Measurements from ENCODE around the gene ZNF143.
"Not testable (repeated sequence)": the region's sequence is repeated elsewhere in the genome, so short reads cannot be mapped to it uniquely, and the experiment has no call there.

The ZNF143 gene

DNA sequence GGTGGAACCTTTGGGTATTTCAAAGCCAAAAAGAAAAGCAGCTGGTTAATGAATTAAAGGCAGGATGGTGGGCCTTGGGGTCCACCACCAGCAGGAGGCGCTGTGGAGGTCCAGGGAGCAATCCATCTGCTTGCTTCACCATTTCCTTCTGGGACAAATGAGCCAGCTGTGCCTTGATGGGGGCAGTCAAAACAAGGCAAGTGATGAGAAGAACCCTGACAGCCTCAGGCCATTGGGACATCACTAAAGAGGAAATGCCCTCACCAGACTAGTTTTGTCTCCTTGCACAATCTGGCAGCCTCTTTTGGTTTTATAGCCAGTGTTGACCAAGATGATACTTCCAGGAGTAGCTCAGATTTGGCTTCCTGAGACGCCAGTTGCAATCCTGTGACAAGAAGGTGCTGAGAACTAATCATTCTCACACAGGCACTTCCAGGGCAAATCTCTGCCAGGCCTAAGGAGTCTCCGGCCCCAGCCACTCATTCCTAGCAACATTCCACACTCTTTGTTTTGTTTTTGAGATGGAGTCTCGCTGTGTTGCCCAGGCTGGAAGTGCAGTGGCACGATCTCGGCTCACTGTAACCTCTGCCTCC, 74.5 kb downstream of the ZNF143 start:
- no peaks in the 10 kb centered on the region for H3K9me3 Mint-ChIP-seq
- CTCF ChIA-PET, result interaction anchor here (0.6 to 8.0 kb wide), 28 partner anchors 10 to 773 kb away, joined by 3 to 106 read pairs (median 5); partner anchors contain the start of gene WEE1
- H3K27ac Mint-ChIP-seq, result no peak overlapping the region
- H3K36me3 Mint-ChIP-seq, result no peaks in the 10 kb centered on the region
- no peaks in the 10 kb centered on the region for H3K27me3 Mint-ChIP-seq
- peak; percentile 84 for DNase-seq
- peaks cover 3% of the 10 kb centered on the region for H3K4me1 Mint-ChIP-seq
- no peak overlapping the region for H3K4me3 Mint-ChIP-seq

DNA sequence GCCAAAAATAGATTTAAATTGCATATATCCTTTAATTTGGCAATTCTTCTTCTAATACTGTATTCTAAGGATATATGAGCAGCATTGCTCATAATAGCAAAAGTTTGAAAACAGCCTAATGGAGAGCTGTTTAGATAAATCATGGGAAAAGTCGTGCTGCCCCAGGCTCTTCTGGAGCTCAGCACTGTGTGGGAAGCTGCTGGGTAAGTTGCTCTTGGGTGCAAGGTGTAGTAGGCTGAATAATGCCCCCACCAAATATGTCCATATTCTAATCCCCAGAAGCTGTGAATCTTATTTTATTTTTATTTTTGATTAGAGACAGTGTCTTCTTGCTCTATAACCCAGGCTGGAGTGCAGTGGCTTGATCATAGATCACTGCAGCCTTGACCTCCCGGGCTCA, 77.7 kb downstream of the ZNF143 start:
- Mint-ChIP-seq H3K27me3 (no peaks in the 10 kb centered on the region), H3K36me3 (no peaks in the 10 kb centered on the region), H3K9me3 (no peaks in the 10 kb centered on the region), H3K4me3 (no peak overlapping the region), H3K27ac (no peak overlapping the region), H3K4me1 (peaks cover 3% of the 10 kb centered on the region)
- no peak for DNase-seq
- CTCF ChIA-PET, result interaction anchor here (0.6 to 8.0 kb wide), 4 partner anchors 12 to 210 kb away, joined by 3 to 106 read pairs (median 3); no protein-coding TSS in a partner anchor

DNA sequence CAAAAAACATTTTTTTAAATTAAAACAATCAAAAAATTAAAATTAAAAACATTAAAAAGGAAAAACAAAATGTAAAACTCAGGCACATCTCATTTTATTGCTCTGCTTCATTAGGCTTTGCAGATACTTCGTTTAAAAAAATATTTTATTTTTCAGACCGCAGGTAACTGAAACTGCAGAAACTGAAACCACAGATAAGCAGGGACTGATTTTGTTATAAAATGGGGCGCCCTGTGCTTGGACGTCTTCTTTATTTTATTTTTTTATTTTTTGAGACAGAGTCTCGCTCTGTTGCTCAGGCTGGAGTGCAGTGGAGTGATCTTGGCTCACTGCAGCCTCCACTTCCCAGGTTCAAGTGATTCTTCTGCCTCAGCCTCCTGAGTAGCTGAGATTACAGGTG, 88.4 kb downstream of the ZNF143 start:
- H3K9me3 Mint-ChIP-seq, H3K27me3 Mint-ChIP-seq, H3K4me1 Mint-ChIP-seq, H3K27ac Mint-ChIP-seq, DNase-seq, H3K4me3 Mint-ChIP-seq, H3K36me3 Mint-ChIP-seq: not testable (repeated sequence)
- CTCF ChIA-PET, result interaction anchor here (3.1 kb wide), 1 partner anchor 14 kb away, joined by 12 read pairs; no protein-coding TSS in a partner anchor

DNA sequence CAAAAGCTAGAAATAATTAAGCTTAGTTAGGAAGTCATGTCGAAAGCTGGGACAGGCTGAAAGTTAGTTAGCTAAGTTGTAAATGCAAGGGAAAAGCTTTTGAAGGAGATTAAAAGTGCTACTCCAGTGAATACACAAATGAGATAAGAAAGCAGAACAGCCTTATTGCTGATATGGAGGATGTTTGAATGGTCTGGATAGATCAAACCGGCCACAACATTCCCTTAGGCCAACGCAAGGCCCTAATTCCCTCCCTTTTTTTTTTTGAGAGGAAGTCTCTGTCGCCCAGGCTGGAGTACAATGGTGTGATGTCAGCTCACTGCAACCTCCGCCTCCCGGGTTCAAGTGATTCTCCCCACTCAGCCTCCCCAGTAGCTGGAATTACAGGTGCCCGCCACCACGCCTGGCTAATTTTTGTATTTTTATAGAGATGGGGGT, 89.4 kb downstream of the ZNF143 start:
- CTCF ChIA-PET, result interaction anchor here (3.1 kb wide), 1 partner anchor 15 kb away, joined by 12 read pairs; no protein-coding TSS in a partner anchor

DNA sequence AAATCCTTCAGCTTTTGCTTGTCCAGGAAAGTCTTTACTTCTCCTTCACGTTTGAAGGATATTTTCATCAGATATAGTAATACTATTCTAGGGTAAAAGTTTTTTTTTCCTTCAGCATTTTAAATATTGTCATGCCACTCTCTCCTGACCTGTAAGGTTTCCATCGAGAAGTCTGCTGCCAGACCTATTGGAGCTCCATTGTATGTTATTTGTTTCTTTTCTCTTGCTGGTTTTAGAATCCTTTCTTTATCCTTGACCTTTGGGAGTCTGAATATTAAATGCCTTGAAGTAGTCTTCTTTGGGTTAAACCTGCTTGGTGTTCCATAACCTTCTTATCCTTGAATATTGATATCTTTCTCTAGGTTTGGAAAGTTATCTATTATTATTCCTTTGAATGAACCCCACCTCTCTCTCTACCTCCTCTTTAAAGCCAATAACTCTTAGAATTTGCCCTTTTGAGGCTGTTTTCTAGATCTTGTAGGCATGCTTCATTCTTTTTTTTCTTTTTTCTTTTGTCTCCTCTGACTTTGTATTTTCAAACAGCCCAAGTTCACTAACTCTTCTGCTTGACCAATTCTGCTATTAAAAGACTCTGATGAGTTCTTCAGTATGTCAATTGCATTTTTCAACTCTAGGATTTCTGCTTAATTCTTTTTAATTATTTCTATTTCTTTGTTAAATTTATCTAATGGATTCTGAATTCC, 100.6 kb downstream of the ZNF143 start:
- Mint-ChIP-seq H3K27me3 (peaks cover 17% of the 10 kb centered on the region), H3K9me3 (peaks cover 20% of the 10 kb centered on the region), H3K4me3 (no peak overlapping the region), H3K4me1 (peaks cover 8% of the 10 kb centered on the region), H3K36me3 (peaks cover 13% of the 10 kb centered on the region), H3K27ac (no peak overlapping the region)
- no peak for DNase-seq
- CTCF ChIA-PET, result interaction anchor here (1.4 to 1.6 kb wide), 2 partner anchors 27 to 52 kb away, joined by 3 to 4 read pairs; no protein-coding TSS in a partner anchor

More for the DNA sequence above, 89.4 kb downstream of the ZNF143 start:
- Mint-ChIP-seq H3K27ac (no peak overlapping the region), H3K4me3 (no peak overlapping the region), H3K9me3 (no peaks in the 10 kb centered on the region), H3K27me3 (no peaks in the 10 kb centered on the region), H3K4me1 (no peaks in the 10 kb centered on the region), H3K36me3 (peaks cover 6% of the 10 kb centered on the region)
- no peak for DNase-seq

DNA sequence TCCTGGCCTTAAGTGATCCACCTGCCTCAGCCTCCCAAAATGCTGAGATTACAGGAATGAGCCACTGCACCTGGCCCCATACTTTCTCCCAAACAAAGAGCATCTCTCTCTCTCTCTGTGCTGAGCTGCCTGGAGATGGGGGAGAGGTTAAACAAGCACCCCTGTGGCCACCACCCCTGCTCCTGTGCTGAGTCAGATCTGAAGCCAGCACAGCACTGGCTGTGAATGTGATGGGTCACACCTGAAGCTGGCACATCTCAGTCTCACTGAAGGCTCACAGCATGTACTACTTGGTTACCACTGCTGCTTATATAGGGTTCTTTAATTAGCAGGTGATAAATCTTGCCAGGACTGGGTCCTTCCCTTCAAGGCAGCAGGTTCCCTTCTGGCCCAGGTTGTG, 101.9 kb downstream of the ZNF143 start:
- CTCF ChIA-PET, result interaction anchor here (0.8 to 1.6 kb wide), 4 partner anchors 28 to 186 kb away, joined by 3 to 9 read pairs (median 4); no protein-coding TSS in a partner anchor
- Mint-ChIP-seq H3K27ac (no peak overlapping the region), H3K27me3 (peaks cover 17% of the 10 kb centered on the region), H3K4me3 (no peak overlapping the region), H3K4me1 (peaks cover 8% of the 10 kb centered on the region), H3K36me3 (peaks cover 13% of the 10 kb centered on the region), H3K9me3 (peaks cover 20% of the 10 kb centered on the region)
- no peak for DNase-seq

DNA sequence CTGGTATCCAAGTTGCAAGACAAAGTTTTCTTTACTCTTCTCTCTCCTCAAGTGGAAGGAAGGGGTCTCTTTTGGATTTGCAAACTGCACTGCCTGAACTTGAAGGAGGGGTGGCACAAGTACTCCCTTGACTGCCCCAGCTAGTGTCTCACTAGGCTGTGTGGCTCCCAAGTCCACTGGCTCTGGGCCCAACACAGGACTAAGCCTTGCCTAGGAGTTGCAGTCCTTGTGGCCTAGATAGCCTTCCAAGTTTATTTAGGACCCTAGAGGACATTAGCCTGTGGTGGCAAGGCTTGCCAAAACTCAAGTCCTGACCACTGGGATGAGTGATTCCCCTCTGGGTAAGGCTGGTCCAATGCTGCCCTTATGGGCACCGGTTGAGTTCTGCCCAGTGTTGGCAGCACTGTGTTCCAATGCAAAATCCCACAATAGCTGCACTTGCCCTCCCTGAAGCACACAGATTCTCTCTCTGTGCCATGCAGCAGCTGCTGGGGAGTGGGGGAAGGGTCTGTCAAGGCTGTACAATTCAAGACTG, 102.5 kb downstream of the ZNF143 start:
- peaks cover 13% of the 10 kb centered on the region for H3K36me3 Mint-ChIP-seq
- H3K4me3 Mint-ChIP-seq, result no peak overlapping the region
- peaks cover 8% of the 10 kb centered on the region for H3K4me1 Mint-ChIP-seq
- peaks cover 20% of the 10 kb centered on the region for H3K9me3 Mint-ChIP-seq
- H3K27ac Mint-ChIP-seq, result no peak overlapping the region
- CTCF ChIA-PET, result interaction anchor here (0.8 to 1.6 kb wide), 3 partner anchors 28 to 185 kb away, joined by 3 to 9 read pairs (median 4); no protein-coding TSS in a partner anchor
- H3K27me3 Mint-ChIP-seq, result peaks cover 17% of the 10 kb centered on the region
- DNase-seq, result no peak

DNA sequence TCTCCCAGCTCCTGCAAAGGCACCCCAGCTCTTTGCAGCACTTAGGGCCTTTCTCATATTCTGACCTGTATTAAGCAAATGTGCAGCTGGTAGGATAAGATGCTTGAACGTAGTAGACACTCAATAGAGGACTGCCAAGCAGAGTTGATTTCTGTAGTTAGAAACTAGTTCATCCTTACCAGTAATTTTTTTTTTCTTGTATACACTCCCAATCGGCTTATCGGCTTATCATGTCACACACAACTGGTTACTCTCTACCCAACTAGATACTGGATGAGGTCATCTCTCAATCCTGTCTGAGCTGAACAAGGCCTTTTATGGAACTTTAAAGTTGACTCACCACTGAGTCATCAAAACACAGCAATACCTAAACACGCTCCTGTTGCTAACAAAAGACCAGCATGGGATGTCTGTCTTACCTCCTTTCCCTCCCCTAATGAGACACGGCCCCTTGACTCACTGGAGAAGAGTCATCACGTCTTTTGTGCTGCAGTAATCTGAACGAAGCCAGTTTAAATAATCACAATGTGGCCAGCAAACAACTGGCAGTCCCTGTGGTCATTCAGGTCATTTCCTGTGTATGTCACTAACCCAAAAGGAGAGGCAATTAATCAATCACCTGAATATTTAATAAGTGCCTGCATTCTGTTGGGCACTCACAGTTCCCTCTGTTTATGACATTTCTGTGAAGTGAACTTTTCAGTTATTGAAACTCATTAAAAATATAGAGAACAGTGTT, 105.2 kb downstream of the ZNF143 start:
- Mint-ChIP-seq H3K4me1 (peaks cover 17% of the 10 kb centered on the region), H3K9me3 (peaks cover 11% of the 10 kb centered on the region), H3K27me3 (peaks cover 31% of the 10 kb centered on the region), H3K4me3 (no peak overlapping the region), H3K36me3 (peaks cover 7% of the 10 kb centered on the region), H3K27ac (no peak overlapping the region)
- CTCF ChIA-PET, result interaction anchor here (0.6 to 4.0 kb wide), 4 partner anchors 31 to 151 kb away, joined by 3 to 13 read pairs (median 4); no protein-coding TSS in a partner anchor
- DNase-seq, result peak; percentile 40

DNA sequence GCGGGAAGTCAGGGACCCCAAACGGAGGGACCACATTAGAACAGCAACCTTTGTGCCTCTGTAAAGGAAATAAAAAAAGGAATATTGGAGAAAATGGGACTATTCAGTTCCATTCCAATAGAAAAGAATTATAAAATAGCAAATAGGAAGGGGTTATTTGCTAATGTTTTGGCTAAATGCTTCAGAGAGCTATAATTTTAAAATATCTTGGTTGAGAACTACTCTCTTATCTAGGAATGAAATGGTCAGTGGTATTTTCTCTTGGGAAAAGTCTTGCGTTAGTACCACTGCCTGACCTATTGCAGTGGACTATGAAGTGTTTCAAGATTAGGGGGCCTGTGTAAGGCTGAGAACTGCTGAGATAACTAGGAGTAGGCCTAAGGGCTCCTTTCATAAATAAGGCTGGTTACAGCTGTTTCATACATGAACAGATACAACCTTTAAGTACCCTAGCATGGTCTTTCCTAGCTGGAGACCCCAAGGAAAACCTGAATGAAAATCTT, 105.8 kb downstream of the ZNF143 start:
- H3K4me3 Mint-ChIP-seq, result no peak overlapping the region
- H3K27ac Mint-ChIP-seq, result no peak overlapping the region
- H3K9me3 Mint-ChIP-seq, result peaks cover 5% of the 10 kb centered on the region
- DNase-seq, result no peak
- H3K27me3 Mint-ChIP-seq, result peaks cover 30% of the 10 kb centered on the region
- H3K36me3 Mint-ChIP-seq, result peaks cover under 1% of the 10 kb centered on the region
- H3K4me1 Mint-ChIP-seq, result peaks cover 20% of the 10 kb centered on the region
- CTCF ChIA-PET, result interaction anchor here (0.6 to 4.0 kb wide), 5 partner anchors 9 to 150 kb away, joined by 3 to 13 read pairs (median 3); no protein-coding TSS in a partner anchor

DNA sequence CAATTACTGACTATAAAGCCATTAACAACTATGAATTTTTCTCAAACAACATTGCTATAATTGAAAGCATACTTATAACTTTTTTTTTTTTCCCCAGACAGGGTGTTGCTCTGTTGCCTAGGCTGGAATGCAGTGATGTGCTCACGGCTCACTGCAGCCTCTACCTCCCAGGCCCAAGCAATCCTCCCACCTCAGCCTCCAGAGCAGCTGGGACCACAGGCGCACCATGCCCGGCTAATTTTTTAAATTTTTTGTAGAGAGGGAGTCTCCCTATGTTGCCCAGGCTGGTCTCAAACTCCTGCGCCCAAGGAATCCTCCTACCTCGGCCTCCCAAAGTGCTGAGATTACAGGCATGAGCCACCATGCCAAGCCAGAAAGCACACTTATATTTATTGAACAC, 106.6 kb downstream of the ZNF143 start:
- no peak overlapping the region for H3K27ac Mint-ChIP-seq
- peaks cover 26% of the 10 kb centered on the region for H3K4me1 Mint-ChIP-seq
- CTCF ChIA-PET, result interaction anchor here (0.6 to 4.0 kb wide), 4 partner anchors 8 to 65 kb away, joined by 3 to 13 read pairs (median 3); no protein-coding TSS in a partner anchor

DNA sequence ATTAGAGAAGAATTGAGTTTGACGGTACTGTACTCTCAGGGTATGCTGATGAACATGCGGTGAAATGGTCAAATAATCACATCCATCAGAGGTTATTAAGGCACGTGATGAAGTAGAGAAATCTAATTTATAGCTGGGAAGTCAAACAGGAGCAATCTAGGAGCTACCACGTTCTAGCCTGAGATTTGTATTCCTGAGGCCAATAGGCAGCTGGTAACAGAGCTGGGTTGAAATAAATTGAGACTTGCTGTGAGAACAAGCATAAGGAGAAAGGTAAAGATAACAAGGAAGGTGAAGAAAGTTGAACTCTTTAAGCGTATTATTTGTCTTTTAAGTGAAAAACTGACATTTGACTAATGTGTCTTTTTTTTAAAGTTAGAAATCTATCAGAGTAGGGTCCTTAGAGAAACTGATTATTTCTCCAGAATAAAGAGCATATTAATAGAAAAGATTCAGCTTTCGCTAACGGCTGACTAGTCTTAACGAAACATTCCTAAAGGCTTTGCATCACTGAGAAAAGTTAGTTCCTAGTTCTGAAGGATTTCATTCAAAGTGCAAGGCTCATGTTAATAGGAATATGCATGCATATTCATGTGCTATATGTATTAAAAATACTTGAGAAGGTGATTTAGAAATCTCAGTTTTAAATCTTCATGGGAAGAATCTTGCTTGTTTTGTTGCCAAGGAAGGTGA, 107.5 kb downstream of the ZNF143 start:
- CTCF ChIA-PET, result interaction anchor here (4.0 kb wide), 1 partner anchor 33 kb away, joined by 13 read pairs; no protein-coding TSS in a partner anchor
- Mint-ChIP-seq H3K4me1 (peaks cover 26% of the 10 kb centered on the region), H3K27me3 (peaks cover 22% of the 10 kb centered on the region), H3K27ac (no peak overlapping the region), H3K9me3 (no peaks in the 10 kb centered on the region), H3K4me3 (no peak overlapping the region), H3K36me3 (no peaks in the 10 kb centered on the region)
- DNase-seq, result no peak

More for the DNA sequence above, 106.6 kb downstream of the ZNF143 start:
- Mint-ChIP-seq H3K36me3 (no peaks in the 10 kb centered on the region), H3K9me3 (no peaks in the 10 kb centered on the region), H3K4me3 (no peak overlapping the region), H3K27me3 (peaks cover 31% of the 10 kb centered on the region)
- no peak for DNase-seq

DNA sequence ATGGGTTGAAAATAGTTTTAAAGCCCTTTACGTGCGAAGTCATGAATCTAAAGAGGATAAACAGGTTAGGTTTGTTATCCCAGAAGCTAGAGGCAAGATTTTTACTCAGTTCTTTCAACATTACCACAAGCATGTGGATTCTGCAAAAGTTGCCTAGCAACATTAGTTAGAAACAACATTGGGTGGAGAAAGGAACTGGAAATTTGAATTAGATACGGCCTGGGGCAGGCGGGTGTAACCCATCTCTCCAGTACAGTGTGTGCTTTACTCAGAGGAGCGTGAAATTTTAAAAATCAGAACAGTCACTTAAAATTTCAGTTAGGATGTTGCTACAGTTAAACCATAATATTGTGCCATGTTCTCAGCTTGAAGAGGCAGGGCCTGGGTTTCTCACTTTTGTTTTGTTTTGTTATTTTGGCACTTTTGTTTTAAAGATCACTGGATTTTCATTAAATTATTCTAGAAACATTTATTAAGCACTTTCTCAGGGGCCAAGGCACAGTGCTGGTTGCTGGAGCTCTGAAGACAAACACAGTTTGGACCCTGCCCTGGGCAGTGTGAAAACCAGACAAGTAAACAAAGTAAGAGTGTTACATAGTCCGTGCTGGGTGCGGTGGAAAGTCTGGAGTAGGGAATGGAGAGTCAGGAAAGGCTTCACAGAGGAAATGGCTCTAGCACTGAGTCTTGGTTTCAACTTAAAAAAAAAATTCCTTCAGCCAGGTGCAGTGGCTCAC, 108.2 kb downstream of the ZNF143 start:
- Mint-ChIP-seq H3K4me3 (no peak overlapping the region), H3K9me3 (no peaks in the 10 kb centered on the region), H3K27me3 (peaks cover 22% of the 10 kb centered on the region), H3K27ac (peak overlapping the region; percentile 61), H3K36me3 (no peaks in the 10 kb centered on the region), H3K4me1 (peaks cover 26% of the 10 kb centered on the region)
- no peak for DNase-seq
- CTCF ChIA-PET, result no interaction called here

Data from activated naive CD4-positive, alpha-beta T cell treated with anti-CD3 and anti-CD28 coated beads, Interleukin-2, amount 10 ng/mL, durations not matched to agents 7 days and 5 days (primary cell).